Measurements from ENCODE around the gene FANCC. TPM values are rescaled to one million over a fixed set of nuclear protein-coding genes. Genes with fewer than 3 reads are reported as not detected.

FANCC gene
- total and polyA plus RNA-seq, 2 experiments from 2014 or later, result 13.1 to 15.6 TPM

DNA sequence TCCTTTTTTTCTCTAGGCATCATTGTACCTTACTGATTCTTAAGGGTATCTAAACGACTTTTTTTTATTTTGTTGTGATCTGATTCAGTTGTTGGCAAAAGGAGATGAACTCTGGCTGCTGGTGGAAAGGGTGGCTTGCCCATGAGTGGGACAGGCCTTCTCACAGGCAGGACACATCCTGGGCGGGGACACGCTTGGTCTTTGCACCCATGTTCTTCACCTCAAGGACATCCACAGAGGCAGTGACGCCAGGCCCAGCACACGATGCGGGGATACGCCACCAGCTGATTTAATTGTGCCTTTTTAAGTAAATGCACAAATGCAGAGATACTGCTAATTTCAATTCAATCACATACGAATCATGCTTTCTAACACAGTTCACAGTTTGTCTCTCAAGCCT is 208.1 kb downstream of the FANCC start:
- 93% methylated on average over 8 of the region's 8 CpGs for WGBS (ENCODE audit: low lambda C conversion rate, missing lambda C conversion rate)
- no peak overlapping the region for H3K4me2 ChIP-seq
- no peaks in the 10 kb centered on the region for H3K36me3 ChIP-seq (replicated peaks; ENCODE audit: insufficient read depth, low read depth)
- no peaks in the 10 kb centered on the region for H3K27me3 ChIP-seq
- peaks cover 6% of the 10 kb centered on the region for H3K4me1 ChIP-seq (ENCODE audit: insufficient read depth)
- TF ChIP-seq, protein P1, sequence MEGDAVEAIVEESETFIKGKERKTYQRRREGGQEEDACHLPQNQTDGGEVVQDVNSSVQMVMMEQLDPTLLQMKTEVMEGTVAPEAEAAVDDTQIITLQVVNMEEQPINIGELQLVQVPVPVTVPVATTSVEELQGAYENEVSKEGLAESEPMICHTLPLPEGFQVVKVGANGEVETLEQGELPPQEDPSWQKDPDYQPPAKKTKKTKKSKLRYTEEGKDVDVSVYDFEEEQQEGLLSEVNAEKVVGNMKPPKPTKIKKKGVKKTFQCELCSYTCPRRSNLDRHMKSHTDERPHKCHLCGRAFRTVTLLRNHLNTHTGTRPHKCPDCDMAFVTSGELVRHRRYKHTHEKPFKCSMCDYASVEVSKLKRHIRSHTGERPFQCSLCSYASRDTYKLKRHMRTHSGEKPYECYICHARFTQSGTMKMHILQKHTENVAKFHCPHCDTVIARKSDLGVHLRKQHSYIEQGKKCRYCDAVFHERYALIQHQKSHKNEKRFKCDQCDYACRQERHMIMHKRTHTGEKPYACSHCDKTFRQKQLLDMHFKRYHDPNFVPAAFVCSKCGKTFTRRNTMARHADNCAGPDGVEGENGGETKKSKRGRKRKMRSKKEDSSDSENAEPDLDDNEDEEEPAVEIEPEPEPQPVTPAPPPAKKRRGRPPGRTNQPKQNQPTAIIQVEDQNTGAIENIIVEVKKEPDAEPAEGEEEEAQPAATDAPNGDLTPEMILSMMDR (IDR thresholded peaks at IDR 0.05; ENCODE audit: poor library complexity), result no peak
- no peak for TF ChIP-seq EZH2phosphoT487 (IDR thresholded peaks at IDR 0.05; ENCODE audit: low read depth, severe bottlenecking, unreplicated experiment)
- no peak for TF ChIP-seq EZH2 (IDR thresholded peaks at IDR 0.05; ENCODE audit: borderline replicate concordance)
- no peak overlapping the region for H3K4me3 ChIP-seq
- H3K9me2 ChIP-seq (replicated peaks; ENCODE audit: insufficient read depth), result no peaks in the 10 kb centered on the region
- no peaks in the 10 kb centered on the region for H3K9me3 ChIP-seq (ENCODE audit: low read depth)
- H3K79me2 ChIP-seq, result no peaks in the 10 kb centered on the region
- H3K27ac ChIP-seq, result no peak overlapping the region
- DNase-seq (ENCODE audit: low spot score), result no peak
- no peaks in the 10 kb centered on the region for H4K20me1 ChIP-seq (ENCODE audit: insufficient read depth, poor library complexity, severe bottlenecking)
- no peak overlapping the region for H2AFZ ChIP-seq

DNA sequence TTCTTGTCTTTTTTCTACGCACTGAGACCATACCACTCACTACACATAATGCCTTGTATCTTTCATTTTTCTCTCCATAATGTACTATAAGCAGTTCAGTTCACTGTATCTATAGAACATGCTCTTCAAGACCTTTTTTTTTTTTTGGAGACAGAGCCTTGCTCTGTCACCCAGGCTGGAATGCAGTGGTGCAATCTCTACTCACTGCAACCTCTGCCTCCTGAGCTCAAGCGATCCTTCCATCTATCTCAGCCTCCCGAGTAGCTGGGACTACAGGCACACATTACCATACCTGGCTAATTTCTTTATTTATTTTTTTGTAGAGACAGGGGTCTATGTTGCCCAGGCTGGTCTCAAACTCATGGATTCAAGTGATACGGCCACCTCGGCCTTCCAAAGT is 208.7 kb downstream of the FANCC start:
- no peak overlapping the region for H3K4me2 ChIP-seq
- no peak for TF ChIP-seq EZH2phosphoT487 (IDR thresholded peaks at IDR 0.05; ENCODE audit: low read depth, severe bottlenecking, unreplicated experiment)
- no peak overlapping the region for H3K27ac ChIP-seq

DNA sequence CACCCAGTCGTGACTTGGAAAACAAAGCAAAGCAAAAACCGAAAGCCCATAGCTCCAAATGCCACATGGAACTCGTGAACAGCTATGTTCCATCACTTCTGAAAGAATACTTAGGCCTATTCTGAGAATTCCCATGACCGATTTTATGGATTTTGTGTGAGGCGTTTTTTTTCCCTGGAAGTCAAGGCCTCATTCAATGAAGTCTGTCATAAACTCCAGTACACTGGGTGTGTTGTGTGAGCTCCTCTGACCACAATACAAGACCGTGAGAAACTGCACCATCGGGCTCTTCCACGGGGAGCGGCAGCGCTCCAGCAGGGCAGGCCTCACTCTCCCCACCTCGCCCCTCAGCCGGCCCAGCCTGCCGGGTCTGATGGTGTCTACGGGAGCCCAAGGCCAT is 209.5 kb downstream of the FANCC start:
- Histone ChIP-seq H2AFZ (no peak overlapping the region), H3K79me2 (no peaks in the 10 kb centered on the region), H3K9me2 (replicated peaks; ENCODE audit: insufficient read depth) (no peaks in the 10 kb centered on the region), H3K4me2 (no peak overlapping the region), H3K27ac (no peak overlapping the region), H3K27me3 (no peaks in the 10 kb centered on the region), H4K20me1 (ENCODE audit: insufficient read depth, poor library complexity, severe bottlenecking) (no peaks in the 10 kb centered on the region), H3K9me3 (ENCODE audit: low read depth) (no peaks in the 10 kb centered on the region), H3K36me3 (replicated peaks; ENCODE audit: insufficient read depth, low read depth) (no peaks in the 10 kb centered on the region), H3K4me1 (ENCODE audit: insufficient read depth) (peaks cover 6% of the 10 kb centered on the region), H3K4me3 (no peak overlapping the region)
- 94% methylated on average over 14 of the region's 14 CpGs for WGBS (ENCODE audit: low lambda C conversion rate, missing lambda C conversion rate)
- TF ChIP-seq EZH2 (IDR thresholded peaks at IDR 0.05; ENCODE audit: borderline replicate concordance), result no peak
- no peak for DNase-seq (ENCODE audit: low spot score)

More for the DNA sequence above, 208.7 kb downstream of the FANCC start:
- Histone ChIP-seq H3K4me1 (ENCODE audit: insufficient read depth) (peaks cover 6% of the 10 kb centered on the region), H3K27me3 (no peaks in the 10 kb centered on the region), H4K20me1 (ENCODE audit: insufficient read depth, poor library complexity, severe bottlenecking) (no peaks in the 10 kb centered on the region), H3K79me2 (no peaks in the 10 kb centered on the region), H3K4me3 (no peak overlapping the region), H3K9me2 (replicated peaks; ENCODE audit: insufficient read depth) (no peaks in the 10 kb centered on the region), H2AFZ (no peak overlapping the region), H3K36me3 (replicated peaks; ENCODE audit: insufficient read depth, low read depth) (no peaks in the 10 kb centered on the region), H3K9me3 (ENCODE audit: low read depth) (no peaks in the 10 kb centered on the region)
- 85% methylated on average over 5 of the region's 5 CpGs for WGBS (ENCODE audit: low lambda C conversion rate, missing lambda C conversion rate)
- DNase-seq (ENCODE audit: low spot score), result no peak

DNA sequence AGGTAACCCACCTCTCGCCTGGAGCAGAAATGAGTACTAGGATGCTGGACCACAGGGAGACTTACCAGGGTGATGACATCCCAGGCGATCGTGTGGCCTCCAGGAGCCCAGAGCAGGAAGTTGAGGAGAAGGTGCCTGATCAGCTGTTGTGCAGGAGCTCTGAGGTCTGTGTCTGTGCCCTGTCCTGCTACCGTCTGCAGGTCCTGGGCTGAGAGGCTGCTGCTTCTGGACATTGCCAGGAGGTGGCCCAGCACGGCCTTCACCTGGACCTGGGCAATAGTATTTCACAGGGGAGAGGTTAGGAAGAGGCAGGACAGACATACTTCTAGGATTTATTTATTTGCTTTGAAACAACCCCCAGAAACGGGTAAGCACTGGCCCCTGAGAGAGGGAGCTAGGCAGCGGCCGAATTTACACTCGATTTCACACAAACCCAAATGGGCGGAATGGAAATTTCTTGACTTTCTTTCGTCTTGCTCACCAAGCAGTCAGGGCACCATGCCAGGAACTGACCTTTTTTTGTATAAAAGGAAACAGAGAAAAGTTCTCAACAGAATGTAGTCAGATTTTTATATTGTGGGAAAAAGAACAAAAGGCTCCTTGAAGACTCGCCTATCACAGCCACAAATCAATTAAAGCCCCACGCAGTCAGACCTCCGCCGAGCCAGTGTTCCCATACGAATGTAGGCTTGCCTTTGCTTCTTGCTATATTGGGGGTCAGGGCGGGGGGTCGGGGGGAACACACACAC is 210.3 kb downstream of the FANCC start:
- WGBS (ENCODE audit: low lambda C conversion rate, missing lambda C conversion rate), result 87% methylated on average over 18 of the region's 18 CpGs
- Histone ChIP-seq H2AFZ (no peak overlapping the region), H3K27me3 (no peaks in the 10 kb centered on the region), H3K79me2 (no peaks in the 10 kb centered on the region), H3K9me3 (ENCODE audit: low read depth) (no peaks in the 10 kb centered on the region), H3K4me1 (ENCODE audit: insufficient read depth) (peaks cover 12% of the 10 kb centered on the region), H3K4me2 (no peak overlapping the region), H3K27ac (no peak overlapping the region), H3K36me3 (replicated peaks; ENCODE audit: insufficient read depth, low read depth) (no peaks in the 10 kb centered on the region), H3K4me3 (no peak overlapping the region), H3K9me2 (replicated peaks; ENCODE audit: insufficient read depth) (no peaks in the 10 kb centered on the region), H4K20me1 (ENCODE audit: insufficient read depth, poor library complexity, severe bottlenecking) (no peaks in the 10 kb centered on the region)
- DNase-seq (ENCODE audit: low spot score), result no peak
- TF ChIP-seq, protein P1 (IDR thresholded peaks at IDR 0.05; ENCODE audit: poor library complexity), result no peak
- TF ChIP-seq EZH2 (IDR thresholded peaks at IDR 0.05; ENCODE audit: borderline replicate concordance) (no peak), EZH2phosphoT487 (IDR thresholded peaks at IDR 0.05; ENCODE audit: low read depth, severe bottlenecking, unreplicated experiment) (no peak)
